Activated CD4-positive, alpha-beta memory T cell treated with anti-CD3 and anti-CD28 coated beads for 36 hours (primary cell): ENCODE results near the gene GAPDHS. TPM values are rescaled to one million over a fixed set of nuclear protein-coding genes. Genes with fewer than 3 reads are reported as not detected.

Source experiments
- CTCF ChIA-PET: fragments of 350-600 bp; sonication (Branson Sonifier 250); formaldehyde crosslinking; loops from one replicate; lab custom pipeline; 2021; ENCODE audit warnings: antibody characterized with exemption, inconsistent platforms; lab: Charles Lee
- POLR2A ChIA-PET: fragments of 350-600 bp; sonication (Branson Sonifier 250); formaldehyde crosslinking; loops from one replicate; lab custom pipeline; 2021; ENCODE audit warnings: antibody characterized with exemption; lab: Charles Lee
- DNase-seq: peaks from one replicate; pipeline ENCODE4 v3.0.0-alpha.2; 2020
- H3K27ac Mint-ChIP-seq: one replicate; pipeline ENCODE4 v1.8.0; 2021; ENCODE audit warnings: mixed read lengths
- H3K27me3 Mint-ChIP-seq: one replicate; pipeline ENCODE4 v1.8.0; 2021; ENCODE audit warnings: mixed read lengths
- H3K36me3 Mint-ChIP-seq: one replicate; pipeline ENCODE4 v1.8.0; 2021; ENCODE audit warnings: mixed read lengths
- H3K4me1 Mint-ChIP-seq: one replicate; pipeline ENCODE4 v1.8.0; 2021; ENCODE audit warnings: low read depth, mixed read lengths
- H3K4me3 Mint-ChIP-seq: one replicate; pipeline ENCODE4 v1.8.0; 2021; ENCODE audit warnings: mild to moderate bottlenecking, mixed read lengths
- H3K9me3 Mint-ChIP-seq: one replicate; pipeline ENCODE4 v1.8.0; 2021; ENCODE audit warnings: mixed read lengths
- intact Hi-C: fragments of 100-400 bp; cut with micrococcal nuclease; formaldehyde crosslinking; loops from one replicate; pipeline ENCODE4 v1.15.1; 2023
- total RNA-seq, 2 experiments: library from RNA; stranded (reverse); gene quantifications; one replicate each; pipeline ENCODE4 v1.2.3, GENCODE V29; 2021

Gene GAPDHS
- total RNA-seq, 2 experiments from 2014 or later: not detected

GRCh38 chr19:35498220-35498619 lies 35.0 kb upstream of the GAPDHS start:
- intact Hi-C loops: no loop called here
- H3K27ac Mint-ChIP-seq: no peak overlapping the region
- no peaks in the 10 kb centered on the region for H3K27me3 Mint-ChIP-seq
- CTCF ChIA-PET: interaction anchor here (1.8 to 4.7 kb wide), 4 partner anchors 11 to 150 kb away, joined by 6 to 77 read pairs (median 28); partner anchors contain the start of gene FFAR1
- POLR2A ChIA-PET: no interaction called here
- H3K4me3 Mint-ChIP-seq: no peak overlapping the region
- no peak for DNase-seq
- peaks cover 5% of the 10 kb centered on the region for H3K4me1 Mint-ChIP-seq
- H3K9me3 Mint-ChIP-seq: no peaks in the 10 kb centered on the region
- no peaks in the 10 kb centered on the region for H3K36me3 Mint-ChIP-seq

- intact Hi-C loops: no loop called here
- H3K36me3 Mint-ChIP-seq: no peaks in the 10 kb centered on the region
- H3K27ac Mint-ChIP-seq: no peak overlapping the region
- peaks cover 5% of the 10 kb centered on the region for H3K4me1 Mint-ChIP-seq
- no peaks in the 10 kb centered on the region for H3K9me3 Mint-ChIP-seq
- CTCF ChIA-PET: interaction anchor here (2.5 kb wide), 1 partner anchor 12 kb away, joined by 8 read pairs; no protein-coding TSS in a partner anchor
- H3K4me3 Mint-ChIP-seq: no peak overlapping the region
- no peak for DNase-seq
- POLR2A ChIA-PET: no interaction called here
- no peaks in the 10 kb centered on the region for H3K27me3 Mint-ChIP-seq
Observed at GRCh38 chr19:35498984-35499527, 34.2 kb upstream of the GAPDHS start.

- intact Hi-C loops: no loop called here
- CTCF ChIA-PET: interaction anchor here (0.6 to 1.6 kb wide), 5 partner anchors 9 to 80 kb away, joined by 3 to 4 read pairs (median 3); no protein-coding TSS in a partner anchor
- Mint-ChIP-seq H3K4me1 (no peaks in the 10 kb centered on the region), H3K4me3 (no peak overlapping the region), H3K36me3 (no peaks in the 10 kb centered on the region), H3K27ac (no peak overlapping the region), H3K9me3 (no peaks in the 10 kb centered on the region), H3K27me3 (peaks cover 3% of the 10 kb centered on the region)
- POLR2A ChIA-PET: no interaction called here
- DNase-seq: no peak
Observed at GRCh38 chr19:35500611-35501010, 32.6 kb upstream of the GAPDHS start.

- Mint-ChIP-seq H3K36me3 (no peaks in the 10 kb centered on the region), H3K27me3 (peaks cover 3% of the 10 kb centered on the region), H3K9me3 (no peaks in the 10 kb centered on the region), H3K4me3 (no peak overlapping the region), H3K27ac (no peak overlapping the region), H3K4me1 (no peaks in the 10 kb centered on the region)
- POLR2A ChIA-PET: no interaction called here
- intact Hi-C loops: no loop called here
- no peak for DNase-seq
- CTCF ChIA-PET: interaction anchor here (1.9 kb wide), 1 partner anchor 9 kb away, joined by 9 read pairs; no protein-coding TSS in a partner anchor
Observed at GRCh38 chr19:35501684-35502083, 31.6 kb upstream of the GAPDHS start.

- ChIA-PET POLR2A (no interaction called here), CTCF (interaction anchor here (1.9 kb wide), 1 partner anchor 8 kb away, joined by 9 read pairs; no protein-coding TSS in a partner anchor)
- intact Hi-C loops: no loop called here
- no peak overlapping the region for H3K27ac Mint-ChIP-seq
- H3K9me3 Mint-ChIP-seq: no peaks in the 10 kb centered on the region
- H3K4me1 Mint-ChIP-seq: no peaks in the 10 kb centered on the region
- no peak for DNase-seq
- H3K4me3 Mint-ChIP-seq: no peak overlapping the region
- peaks cover 3% of the 10 kb centered on the region for H3K27me3 Mint-ChIP-seq
- H3K36me3 Mint-ChIP-seq: no peaks in the 10 kb centered on the region
Observed at GRCh38 chr19:35502751-35503150, 30.5 kb upstream of the GAPDHS start.

- Mint-ChIP-seq H3K4me1 (peaks cover 13% of the 10 kb centered on the region), H3K36me3 (no peaks in the 10 kb centered on the region), H3K27me3 (peaks cover 19% of the 10 kb centered on the region), H3K27ac (no peak overlapping the region), H3K4me3 (no peak overlapping the region), H3K9me3 (no peaks in the 10 kb centered on the region)
- ChIA-PET POLR2A (no interaction called here), CTCF (interaction anchor here (1.1 to 1.3 kb wide), 2 partner anchors 9 to 11 kb away, joined by 4 to 7 read pairs; no protein-coding TSS in a partner anchor)
- no peak for DNase-seq
- intact Hi-C loops: no loop called here
Observed at GRCh38 chr19:35506011-35506410, 27.2 kb upstream of the GAPDHS start.

GRCh38 chr19:35507561-35507960 lies 25.7 kb upstream of the GAPDHS start:
- Mint-ChIP-seq H3K36me3 (no peaks in the 10 kb centered on the region), H3K27ac (no peak overlapping the region)
- intact Hi-C loops: no loop called here

GRCh38 chr19:35508129-35508528 lies 25.1 kb upstream of the GAPDHS start:
- Mint-ChIP-seq H3K36me3 (no peaks in the 10 kb centered on the region), H3K4me3 (no peak overlapping the region), H3K27ac (no peak overlapping the region), H3K27me3 (peaks cover 24% of the 10 kb centered on the region), H3K4me1 (peaks cover 13% of the 10 kb centered on the region), H3K9me3 (no peaks in the 10 kb centered on the region)
- ChIA-PET POLR2A (no interaction called here), CTCF (interaction anchor here (0.6 to 4.7 kb wide), 7 partner anchors 13 to 464 kb away, joined by 3 to 59 read pairs (median 4); no protein-coding TSS in a partner anchor)
- intact Hi-C loops: no loop called here
- no peak for DNase-seq

More at GRCh38 chr19:35507561-35507960, 25.7 kb upstream of the GAPDHS start:
- DNase-seq: no peak
- ChIA-PET POLR2A (no interaction called here), CTCF (interaction anchor here (0.9 to 4.7 kb wide), 5 partner anchors 12 to 463 kb away, joined by 3 to 59 read pairs (median 5); no protein-coding TSS in a partner anchor)
- Mint-ChIP-seq H3K4me3 (no peak overlapping the region), H3K4me1 (peaks cover 13% of the 10 kb centered on the region), H3K9me3 (no peaks in the 10 kb centered on the region), H3K27me3 (peaks cover 24% of the 10 kb centered on the region)

- CTCF ChIA-PET: interaction anchor here (0.6 to 4.7 kb wide), 17 partner anchors 7 to 405 kb away, joined by 3 to 59 read pairs (median 6); partner anchors contain the start of gene FFAR3
- Mint-ChIP-seq H3K4me1 (peaks cover 13% of the 10 kb centered on the region), H3K27me3 (peaks cover 29% of the 10 kb centered on the region), H3K27ac (no peak overlapping the region), H3K36me3 (no peaks in the 10 kb centered on the region), H3K4me3 (peak overlapping the region; percentile 62), H3K9me3 (no peaks in the 10 kb centered on the region)
- intact Hi-C loops: no loop called here
- POLR2A ChIA-PET: no interaction called here
- peak; percentile 63 for DNase-seq
Observed at GRCh38 chr19:35509018-35509652, 24.1 kb upstream of the GAPDHS start.

GRCh38 chr19:35509861-35510625 lies 23.2 kb upstream of the GAPDHS start:
- Mint-ChIP-seq H3K27ac (no peak overlapping the region), H3K4me1 (peaks cover 13% of the 10 kb centered on the region), H3K9me3 (no peaks in the 10 kb centered on the region), H3K27me3 (peaks cover 29% of the 10 kb centered on the region), H3K4me3 (peak overlapping the region; percentile 62), H3K36me3 (no peaks in the 10 kb centered on the region)
- ChIA-PET POLR2A (interaction anchor here (0.6 kb wide), 1 partner anchor 31 kb away, joined by 3 read pairs; no protein-coding TSS in a partner anchor), CTCF (interaction anchor here (0.5 to 4.7 kb wide), 35 partner anchors 8 to 415 kb away, joined by 3 to 59 read pairs (median 4); partner anchors contain the start of genes COX6B1, FFAR1, FFAR3 and PMIS2)
- peak; percentile 81 for DNase-seq
- intact Hi-C loops: loop anchor here (1.0 to 5.0 kb wide), 2 partner anchors 37 to 82 kb away; partner anchors contain the start of gene TMEM147

- Mint-ChIP-seq H3K4me1 (peaks cover 13% of the 10 kb centered on the region), H3K36me3 (no peaks in the 10 kb centered on the region), H3K27ac (no peak overlapping the region), H3K4me3 (no peak overlapping the region), H3K27me3 (peaks cover 26% of the 10 kb centered on the region), H3K9me3 (no peaks in the 10 kb centered on the region)
- ChIA-PET CTCF (interaction anchor here (0.5 to 4.7 kb wide), 36 partner anchors 8 to 415 kb away, joined by 3 to 59 read pairs (median 4); partner anchors contain the start of genes COX6B1, FFAR1, FFAR3 and PMIS2), POLR2A (interaction anchor here (0.6 kb wide), 1 partner anchor 31 kb away, joined by 3 read pairs; no protein-coding TSS in a partner anchor)
- DNase-seq: no peak
- intact Hi-C loops: loop anchor here (1.0 to 5.0 kb wide), 2 partner anchors 37 to 82 kb away; partner anchors contain the start of gene TMEM147
Observed at GRCh38 chr19:35510626-35510964, 22.7 kb upstream of the GAPDHS start.
